OCI-LY1 (cell line): ENCODE results near the gene KLF17.

Source experiments
- H2AFZ ChIP-seq: fragments of 200-600 bp; sonication (generic), shearing (Covaris generic); 2 replicates; pipeline ENCODE4 v1.6.0; 2014; ENCODE audit warnings: antibody characterized with exemption, mild to moderate bottlenecking, low read length
- H3F3A ChIP-seq: fragments of 200-600 bp; sonication (generic), shearing (Covaris generic); 2 replicates; pipeline ENCODE4 v1.6.0; 2014; ENCODE audit warnings: mild to moderate bottlenecking, antibody characterized with exemption, low read length, moderate library complexity; ENCODE audit not compliant: insufficient read depth
- H3K27ac ChIP-seq: fragments of 200-600 bp; sonication (generic); 2 replicates; pipeline ENCODE4 v1.5.1; 2014; ENCODE audit warnings: low read length, mixed run types, mild to moderate bottlenecking, low read depth; ENCODE audit not compliant: poor library complexity, severe bottlenecking
- H3K27me3 ChIP-seq: fragments of 200-600 bp; sonication (generic); 2 replicates; pipeline ENCODE4 v1.6.0; 2014; ENCODE audit warnings: antibody characterized with exemption, mild to moderate bottlenecking, low read length, moderate library complexity; ENCODE audit not compliant: insufficient read depth
- H3K36me3 ChIP-seq: fragments of 200-600 bp; sonication (generic); 2 replicates; pipeline ENCODE4 v1.6.1; 2014; ENCODE audit warnings: mild to moderate bottlenecking, antibody characterized with exemption, low read length, moderate library complexity, mixed read lengths; ENCODE audit not compliant: insufficient read depth
- H3K4me1 ChIP-seq: fragments of 200-600 bp; sonication (generic); 2 replicates; pipeline ENCODE4 v1.5.1; 2014; ENCODE audit warnings: mild to moderate bottlenecking, low read length, moderate library complexity; ENCODE audit not compliant: insufficient read depth, severe bottlenecking
- H3K4me2 ChIP-seq: fragments of 200-600 bp; sonication (generic), shearing (Covaris generic); 2 replicates; pipeline ENCODE4 v1.6.1; 2014; ENCODE audit warnings: low read length
- H3K4me3 ChIP-seq: fragments of 200-600 bp; sonication (generic); 2 replicates; pipeline ENCODE4 v1.5.1; 2014; ENCODE audit warnings: low read length, low read depth, mild to moderate bottlenecking, mixed read lengths; ENCODE audit not compliant: poor library complexity, severe bottlenecking
- H3K79me2 ChIP-seq: fragments of 200-600 bp; shearing (Covaris generic); 2 replicates; pipeline ENCODE4 v1.6.1; 2016; ENCODE audit warnings: mixed run types, low read length, mixed read lengths; ENCODE audit not compliant: insufficient read depth
- H3K9ac ChIP-seq: fragments of 200-600 bp; sonication (generic), shearing (Covaris generic); 2 replicates; pipeline ENCODE4 v1.6.1; 2014; ENCODE audit warnings: mild to moderate bottlenecking, low read length, mixed read lengths
- H3K9me2 ChIP-seq: fragments of 200-600 bp; sonication (generic), shearing (Covaris generic); 2 replicates; pipeline ENCODE4 v1.6.1; 2014; ENCODE audit warnings: low read depth, mild to moderate bottlenecking, low read length, mixed read lengths
- H3K9me3 ChIP-seq: fragments of 200-600 bp; shearing (Covaris generic); 2 replicates; pipeline ENCODE4 v1.6.1; 2014; ENCODE audit warnings: low read length, mixed read lengths
- H4K20me1 ChIP-seq: fragments of 200-600 bp; sonication (generic), shearing (Covaris generic); 2 replicates; pipeline ENCODE4 v1.6.0; 2016; ENCODE audit warnings: mild to moderate bottlenecking, low read length; ENCODE audit not compliant: insufficient read depth
- EZH2 ChIP-seq: fragments of 200-600 bp; sonication (generic), shearing (Covaris generic); IDR thresholded peaks from 2 replicates; pipeline ENCODE4 v1.8.0; 2017; ENCODE audit warnings: borderline replicate concordance, mixed run types, mild to moderate bottlenecking, antibody characterized with exemption, low read length, moderate library complexity, mixed read lengths
- TF ChIP-seq, protein P1 (sequence below): fragments of 200-600 bp; sonication (generic), shearing (Covaris generic); IDR thresholded peaks from 2 replicates; pipeline ENCODE4 v1.5.1; 2017; ENCODE audit warnings: mild to moderate bottlenecking, antibody characterized with exemption, low read length, moderate library complexity, mixed read lengths

KLF17 gene

GRCh38 chr1:44120398-44120949 lies 1.9 kb downstream of the KLF17 start:
- no peaks in the 10 kb centered on the region for H4K20me1 ChIP-seq
- H2AFZ ChIP-seq: no peak overlapping the region
- H3K4me3 ChIP-seq: no peak overlapping the region
- H3K36me3 ChIP-seq: no peaks in the 10 kb centered on the region
- no peaks in the 10 kb centered on the region for H3F3A ChIP-seq
- no peak overlapping the region for H3K27ac ChIP-seq
- H3K9me2 ChIP-seq: no peaks in the 10 kb centered on the region
- no peaks in the 10 kb centered on the region for H3K9me3 ChIP-seq
- no peaks in the 10 kb centered on the region for H3K79me2 ChIP-seq
- TF ChIP-seq, protein P1, sequence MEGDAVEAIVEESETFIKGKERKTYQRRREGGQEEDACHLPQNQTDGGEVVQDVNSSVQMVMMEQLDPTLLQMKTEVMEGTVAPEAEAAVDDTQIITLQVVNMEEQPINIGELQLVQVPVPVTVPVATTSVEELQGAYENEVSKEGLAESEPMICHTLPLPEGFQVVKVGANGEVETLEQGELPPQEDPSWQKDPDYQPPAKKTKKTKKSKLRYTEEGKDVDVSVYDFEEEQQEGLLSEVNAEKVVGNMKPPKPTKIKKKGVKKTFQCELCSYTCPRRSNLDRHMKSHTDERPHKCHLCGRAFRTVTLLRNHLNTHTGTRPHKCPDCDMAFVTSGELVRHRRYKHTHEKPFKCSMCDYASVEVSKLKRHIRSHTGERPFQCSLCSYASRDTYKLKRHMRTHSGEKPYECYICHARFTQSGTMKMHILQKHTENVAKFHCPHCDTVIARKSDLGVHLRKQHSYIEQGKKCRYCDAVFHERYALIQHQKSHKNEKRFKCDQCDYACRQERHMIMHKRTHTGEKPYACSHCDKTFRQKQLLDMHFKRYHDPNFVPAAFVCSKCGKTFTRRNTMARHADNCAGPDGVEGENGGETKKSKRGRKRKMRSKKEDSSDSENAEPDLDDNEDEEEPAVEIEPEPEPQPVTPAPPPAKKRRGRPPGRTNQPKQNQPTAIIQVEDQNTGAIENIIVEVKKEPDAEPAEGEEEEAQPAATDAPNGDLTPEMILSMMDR: no peak
- TF ChIP-seq EZH2: no peak
- H3K9ac ChIP-seq: no peak overlapping the region
- H3K4me2 ChIP-seq: no peak overlapping the region
- no peaks in the 10 kb centered on the region for H3K4me1 ChIP-seq
- H3K27me3 ChIP-seq: no peaks in the 10 kb centered on the region; the same call in 1 of the 2 replicates

- Histone ChIP-seq H4K20me1 (no peaks in the 10 kb centered on the region), H3K4me2 (no peak overlapping the region), H3K4me3 (no peak overlapping the region), H3K4me1 (no peaks in the 10 kb centered on the region), H3K36me3 (no peaks in the 10 kb centered on the region), H3K9ac (no peak overlapping the region), H3K27ac (no peak overlapping the region), H3F3A (no peaks in the 10 kb centered on the region), H3K27me3 (no peaks in the 10 kb centered on the region), H3K9me3 (no peaks in the 10 kb centered on the region), H3K79me2 (no peaks in the 10 kb centered on the region), H3K9me2 (no peaks in the 10 kb centered on the region), H2AFZ (no peak overlapping the region)
- TF ChIP-seq, protein P1: no peak
- TF ChIP-seq EZH2: no peak
Observed at GRCh38 chr1:44129616-44130500, 11.2 kb downstream of the KLF17 start.

DNA sequence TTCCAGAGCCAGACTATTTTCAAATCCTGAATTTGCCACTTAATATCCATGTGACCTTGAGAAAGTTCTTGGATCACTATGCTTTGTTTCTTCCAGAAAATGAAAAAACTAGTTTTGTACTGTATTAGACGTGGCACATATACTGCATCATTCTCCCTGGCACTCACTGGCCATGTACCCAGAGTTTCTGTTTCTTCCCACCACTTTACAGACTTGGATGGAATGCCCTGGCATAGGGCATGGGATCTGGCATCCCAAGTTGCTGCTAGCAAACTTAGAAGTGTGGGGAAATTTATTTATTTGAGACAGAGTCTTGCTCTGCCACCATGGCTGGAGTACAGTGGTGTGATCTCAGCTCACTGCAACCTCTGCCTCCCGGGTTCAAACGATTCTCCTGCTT lies 12.8 kb downstream of the KLF17 start:
- Histone ChIP-seq H3K9me3 (no peaks in the 10 kb centered on the region), H3K4me3 (no peak overlapping the region)
- no peak for TF ChIP-seq EZH2
- TF ChIP-seq, protein P1: no peak

More for the DNA sequence above, 12.8 kb downstream of the KLF17 start:
- no peaks in the 10 kb centered on the region for H3K27me3 ChIP-seq
- no peaks in the 10 kb centered on the region for H3K4me1 ChIP-seq
- H4K20me1 ChIP-seq: no peaks in the 10 kb centered on the region
- no peak overlapping the region for H3K4me2 ChIP-seq
- no peak overlapping the region for H3K27ac ChIP-seq
- H3K9ac ChIP-seq: no peak overlapping the region
- H3K36me3 ChIP-seq: no peaks in the 10 kb centered on the region
- no peaks in the 10 kb centered on the region for H3K9me2 ChIP-seq
- no peaks in the 10 kb centered on the region for H3F3A ChIP-seq
- H3K79me2 ChIP-seq: no peaks in the 10 kb centered on the region
- H2AFZ ChIP-seq: no peak overlapping the region
